Spleen (tissue), 11 donors: Measurements from ENCODE around the gene FADS3. TPM values are rescaled to one million over a fixed set of nuclear protein-coding genes. Genes with fewer than 3 reads are reported as not detected.
A peak's percentile ranks its signal among the peaks of the same experiment; 100 is the strongest.

Experiments used
- DNase-seq: peaks from one replicate; pipeline ENCODE4 v3.0.0-alpha.2; 2020
- H3K27ac ChIP-seq, 8 donors: fragments of 200-600 bp; sonication (generic) in 7 of 8; 1 replicate in 4 of 8; 2 replicates in 4 of 8; pipeline versions ENCODE4 v1.5.0 to v1.8.0; 2016 to 2021; ENCODE audit warnings: inconsistent platforms in 4 of 8, mild to moderate bottlenecking in 4 of 8, moderate library complexity in 1 of 8
- H3K27me3 ChIP-seq, 7 donors: fragments of 200-600 bp; sonication (generic) in 6 of 7; replicated peaks in 1 of 7; 1 replicate in 4 of 7; 2 replicates in 3 of 7; pipeline versions ENCODE4 v1.5.0 to v1.8.0; 2016 to 2021; ENCODE audit warnings: inconsistent platforms in 3 of 7, mild to moderate bottlenecking in 1 of 7
- H3K36me3 ChIP-seq, 6 donors: fragments of 200-600 bp; sonication (generic) in 5 of 6; 1 replicate in 4 of 6; 2 replicates in 2 of 6; pipeline versions ENCODE4 v1.5.0 to v1.8.0; 2016 to 2021; ENCODE audit warnings: inconsistent platforms in 2 of 6
- H3K4me1 ChIP-seq, 6 donors: fragments of 200-600 bp; sonication (generic) in 5 of 6; 1 replicate in 3 of 6; 2 replicates in 3 of 6; pipeline versions ENCODE4 v1.5.0 to v1.8.0; 2016 to 2021; ENCODE audit warnings: inconsistent platforms in 3 of 6
- H3K4me3 ChIP-seq, 8 donors: fragments of 200-600 bp; sonication (generic) in 7 of 8; 1 replicate in 4 of 8; 2 replicates in 4 of 8; pipeline versions ENCODE4 v1.5.0 to v1.8.0; 2016 to 2021; ENCODE audit warnings: inconsistent platforms in 4 of 8, mild to moderate bottlenecking in 4 of 8, moderate library complexity in 2 of 8
- H3K9me3 ChIP-seq, 8 donors: fragments of 200-600 bp; sonication (generic) in 7 of 8; 1 replicate in 4 of 8; 2 replicates in 4 of 8; pipeline versions ENCODE4 v1.5.0 to v1.8.0; 2016 to 2021; ENCODE audit warnings: inconsistent platforms in 4 of 8
- POLR2A ChIP-seq, 3 donors: fragments of 450-650 bp; IDR thresholded peaks; one replicate each; pipeline ENCODE4 v1.5.1; 2017; ENCODE audit warnings: antibody characterized with exemption in 3 of 3, mild to moderate bottlenecking in 1 of 3
- POLR2AphosphoS5 ChIP-seq, 3 donors: sonication (generic); formaldehyde crosslinking; IDR thresholded peaks; one replicate each; pipeline ENCODE4 v1.5.1; 2017; ENCODE audit warnings: antibody characterized with exemption in 3 of 3
- WGBS, 5 donors: extraction: QIAGEN DNeasy Blood & Tissue Kit in 3 of 5; methylation state at CpG; one replicate each; pipeline versions ENCODE4 v1.1.5 to v1.1.7; 2013 to 2018; 5-methylcytosine and 5-hydroxymethylcytosine counted together
- intact Hi-C: fragments of 100-400 bp; cut with DNase I; formaldehyde crosslinking; loops from one replicate; pipeline ENCODE4 v1.15.0; 2023; ENCODE audit warnings: low total_unique reads
- polyA plus RNA-seq, 3 donors: library from polyadenylated mRNA; stranded (reverse); fragments of 200-250 nt; gene quantifications; one replicate each; pipeline ENCODE4 v1.2.1, GENCODE V29; 2013
- total RNA-seq, 7 donors: library from RNA; depleted of rRNA in 3 of 7; stranded (reverse); fragments of >200 nt in 3 of 7; fragmentation: NEBNext Ultra II Directional in 4 of 7; extraction: Animal tissue kit (Norgen Biotek cat#: 25700) in 4 of 7; gene quantifications; one replicate each; pipeline versions ENCODE4 v1.1.0 to v1.2.1, GENCODE V29; 2016 to 2021
- TF ChIP-seq, protein P1 (sequence below), 11 experiments: fragments of 200-600 bp in 7 of 11; fragments of 450-650 bp in 4 of 11; sonication (generic) in 4 of 11; IDR thresholded peaks in 8 of 11; conservative IDR thresholded peaks in 3 of 11; 1 replicate in 7 of 11; 2 replicates in 4 of 11; pipeline versions ENCODE4 v1.4.0 to v1.8.0; 2016 to 2021; ENCODE audit warnings: antibody characterized with exemption in 11 of 11, inconsistent platforms in 4 of 11, mild to moderate bottlenecking in 1 of 11
- donor health status: healthy with polysubstance abuse.
- donor health status: DM: no; HTN: no; CAD: no; lungs with moderate emphysema.
- donor health status: DM: no; HTN: no; CAD: no.
- donor health status: Bipolar disorder and iron deficiency.
- donor health status: healthy.
- donor health status: DM: no; HTN: no; CAD: no.
- donor health status: DM: yes; HTN: yes; CAD: no.

FADS3 gene
- total and polyA plus RNA-seq, 10 donors: 26.3 to 63.6 (median 38.5) TPM

DNA sequence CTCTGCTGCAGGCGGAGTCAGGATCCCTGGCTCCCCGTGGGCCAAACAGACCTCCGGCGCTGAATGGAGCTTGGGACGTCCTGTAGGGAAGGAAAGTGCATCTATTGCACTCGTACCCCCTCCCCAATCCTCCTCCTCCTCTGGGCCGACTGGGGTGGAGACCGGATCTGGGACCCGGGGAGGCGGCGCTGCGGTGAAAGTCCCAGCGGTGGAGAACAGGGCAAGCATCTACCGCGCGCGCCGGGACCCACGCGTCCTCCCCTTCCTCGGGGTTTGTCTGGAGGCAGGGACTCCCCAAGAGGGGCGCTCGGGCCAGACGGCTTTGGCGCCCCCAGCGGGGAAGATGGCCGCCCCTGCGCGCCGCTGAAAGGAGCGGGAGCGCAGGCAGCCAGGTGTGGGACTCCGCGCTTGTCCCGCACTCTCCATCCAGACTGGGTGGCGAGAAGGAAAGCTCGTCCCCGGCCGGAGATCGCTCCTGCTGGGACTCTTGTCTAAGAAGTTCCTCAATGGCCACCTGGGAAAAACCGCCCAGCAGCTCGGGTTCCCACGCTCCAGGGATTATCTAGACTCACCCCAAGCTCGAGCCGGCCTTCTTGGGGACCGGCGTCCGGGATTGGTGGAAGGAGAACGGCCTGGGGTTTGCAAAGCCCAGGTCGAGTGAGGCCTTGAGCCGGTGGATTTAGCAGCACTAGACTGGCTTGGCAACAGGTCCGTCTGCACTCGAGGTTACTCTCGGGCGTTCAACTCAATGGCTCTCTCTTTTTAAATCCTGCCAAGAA, 62.5 kb downstream of the FADS3 start:
- H3K4me3 ChIP-seq: peak overlapping the region; percentile 45 to 75 (median 58)
- TF ChIP-seq POLR2AphosphoS5 (IDR thresholded peaks at IDR 0.05) (peak in 2 of 3 donors; percentile 8 to 42), POLR2A (IDR thresholded peaks at IDR 0.05) (no peak)
- TF ChIP-seq, protein P1, sequence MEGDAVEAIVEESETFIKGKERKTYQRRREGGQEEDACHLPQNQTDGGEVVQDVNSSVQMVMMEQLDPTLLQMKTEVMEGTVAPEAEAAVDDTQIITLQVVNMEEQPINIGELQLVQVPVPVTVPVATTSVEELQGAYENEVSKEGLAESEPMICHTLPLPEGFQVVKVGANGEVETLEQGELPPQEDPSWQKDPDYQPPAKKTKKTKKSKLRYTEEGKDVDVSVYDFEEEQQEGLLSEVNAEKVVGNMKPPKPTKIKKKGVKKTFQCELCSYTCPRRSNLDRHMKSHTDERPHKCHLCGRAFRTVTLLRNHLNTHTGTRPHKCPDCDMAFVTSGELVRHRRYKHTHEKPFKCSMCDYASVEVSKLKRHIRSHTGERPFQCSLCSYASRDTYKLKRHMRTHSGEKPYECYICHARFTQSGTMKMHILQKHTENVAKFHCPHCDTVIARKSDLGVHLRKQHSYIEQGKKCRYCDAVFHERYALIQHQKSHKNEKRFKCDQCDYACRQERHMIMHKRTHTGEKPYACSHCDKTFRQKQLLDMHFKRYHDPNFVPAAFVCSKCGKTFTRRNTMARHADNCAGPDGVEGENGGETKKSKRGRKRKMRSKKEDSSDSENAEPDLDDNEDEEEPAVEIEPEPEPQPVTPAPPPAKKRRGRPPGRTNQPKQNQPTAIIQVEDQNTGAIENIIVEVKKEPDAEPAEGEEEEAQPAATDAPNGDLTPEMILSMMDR (IDR thresholded peaks at IDR 0.05 in 8 of 11, conservative IDR thresholded peaks at IDR 0.05 in 3 of 11): peak in 6 of 11 experiments; percentile 17 to 68 (median 46)
- H3K27ac ChIP-seq: peak overlapping the region in 7 of 8 donors; percentile 12 to 88 (median 71)
- no peaks in the 10 kb centered on the region for H3K36me3 ChIP-seq
- peaks cover 0 to 28% (median 6%) of the 10 kb centered on the region in 7 donors for H3K27me3 ChIP-seq
- intact Hi-C loops: no loop called here
- no peaks in the 10 kb centered on the region for H3K9me3 ChIP-seq
- no peak for DNase-seq
- WGBS, 5 donors: 2 to 5% (median 2%) methylated on average over 24 to 55 of the region's 55 CpGs
- peaks cover 8 to 75% (median 29%) of the 10 kb centered on the region in 6 donors for H3K4me1 ChIP-seq

DNA sequence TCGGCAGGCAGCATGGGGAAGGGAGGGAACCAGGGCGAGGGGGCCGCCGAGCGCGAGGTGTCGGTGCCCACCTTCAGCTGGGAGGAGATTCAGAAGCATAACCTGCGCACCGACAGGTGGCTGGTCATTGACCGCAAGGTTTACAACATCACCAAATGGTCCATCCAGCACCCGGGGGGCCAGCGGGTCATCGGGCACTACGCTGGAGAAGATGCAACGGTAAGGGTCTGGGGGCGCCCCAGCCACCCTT, 63.0 kb downstream of the FADS3 start:
- Histone ChIP-seq H3K36me3 (no peaks in the 10 kb centered on the region), H3K9me3 (no peaks in the 10 kb centered on the region), H3K4me1 (peaks cover 8 to 70% (median 29%) of the 10 kb centered on the region in 6 donors), H3K27me3 (peaks cover 0 to 28% (median 6%) of the 10 kb centered on the region in 7 donors), H3K4me3 (peak overlapping the region; percentile 45 to 75 (median 58)), H3K27ac (peak overlapping the region in 7 of 8 donors; percentile 12 to 88 (median 71))
- no peak for DNase-seq
- 0 to 2% (median 1%) methylated on average over 7 to 16 of the region's 16 CpGs for WGBS, 5 donors
- intact Hi-C loops: no loop called here
- TF ChIP-seq POLR2AphosphoS5 (IDR thresholded peaks at IDR 0.05) (no peak), POLR2A (IDR thresholded peaks at IDR 0.05) (no peak)
- TF ChIP-seq, protein P1 (IDR thresholded peaks at IDR 0.05 in 8 of 11, conservative IDR thresholded peaks at IDR 0.05 in 3 of 11): no peak

DNA sequence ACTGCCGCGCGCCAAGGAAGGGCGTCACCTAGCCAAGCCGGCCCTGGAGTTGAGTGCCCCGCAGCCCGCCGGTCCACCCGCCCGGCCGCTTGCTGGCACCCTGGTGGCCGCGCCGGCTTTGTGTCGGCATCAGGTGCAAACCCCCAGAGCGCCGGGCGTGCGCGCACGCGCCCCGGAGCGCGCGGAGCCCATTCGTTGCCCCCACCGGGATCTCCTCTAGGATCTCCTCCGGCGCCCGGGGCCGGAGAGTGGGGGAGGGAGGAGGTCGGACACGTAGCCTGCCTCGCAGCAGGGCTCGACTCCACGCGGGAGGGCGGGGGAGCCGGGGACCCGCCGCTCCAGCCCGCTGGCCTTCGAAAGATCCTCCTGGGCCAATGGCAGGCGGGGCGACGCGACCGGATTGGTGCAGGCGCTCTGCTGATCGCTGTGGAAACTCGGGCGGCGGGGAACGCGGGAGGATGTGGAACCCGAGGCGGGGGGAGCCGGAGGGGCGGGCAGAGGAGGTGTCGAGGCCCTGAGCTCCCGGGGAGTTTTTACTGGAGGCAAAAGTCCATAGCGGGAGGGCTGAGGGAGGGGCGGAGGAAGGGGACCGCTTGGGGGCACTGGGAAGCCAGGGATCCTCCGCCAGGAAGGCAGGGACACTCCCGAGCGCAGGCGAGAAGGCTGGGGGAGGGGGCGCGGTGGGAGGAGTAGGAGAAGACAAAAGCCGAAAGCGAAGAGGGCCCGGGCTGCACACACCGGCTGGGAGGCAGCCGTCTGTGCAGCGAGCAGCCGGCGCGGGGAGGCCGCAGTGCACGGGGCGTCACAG, 63.6 kb downstream of the FADS3 start, which contains the start of gene FADS2:
FADS2 (plus strand) TSS at position 730 of the 808 bp plus-strand sequence. CDS start 91 bp downstream, outside the sequence.
- 1% methylated on average over 38 to 83 of the region's 83 CpGs for WGBS, 5 donors

More for the DNA sequence above, 63.6 kb downstream of the FADS3 start, which contains the start of gene FADS2:
- DNase-seq: peak; percentile 92
- H3K27ac ChIP-seq: peak within 1 kb of the TSS in 7 of 8 donors; percentile 12 to 88 (median 71)
- H3K36me3 ChIP-seq: no peaks in the 10 kb centered on the region
- H3K27me3 ChIP-seq: peaks cover 0 to 28% (median 6%) of the 10 kb centered on the region in 7 donors
- peak within 1 kb of the TSS; percentile 45 to 75 (median 58) for H3K4me3 ChIP-seq
- intact Hi-C loops: no loop called here
- no peak for TF ChIP-seq POLR2A (IDR thresholded peaks at IDR 0.05)
- TF ChIP-seq, protein P1 (IDR thresholded peaks at IDR 0.05 in 8 of 11, conservative IDR thresholded peaks at IDR 0.05 in 3 of 11): peak in 1 of 11 experiments; percentile 30
- TF ChIP-seq POLR2AphosphoS5 (IDR thresholded peaks at IDR 0.05): peak in 2 of 3 donors; percentile 77 to 86
- H3K9me3 ChIP-seq: no peaks in the 10 kb centered on the region
- H3K4me1 ChIP-seq: peaks cover 8 to 64% (median 29%) of the 10 kb centered on the region in 6 donors
